ENCODE measurements around the gene C17orf100. TPM values are rescaled to one million over a fixed set of nuclear protein-coding genes. Genes with fewer than 3 reads are reported as not detected.

Gene C17orf100
- total RNA-seq, 1 experiment from 2014 or later: 0.70 TPM

GRCh38 chr17:6660805-6661463 is 9.4 kb downstream of the C17orf100 start:
- Histone ChIP-seq H3K4ac (ENCODE audit: low read depth, low read length) (no peak overlapping the region), H4K91ac (ENCODE audit: insufficient read length, low read depth, low read length) (no peak overlapping the region), H2BK15ac (ENCODE audit: low read depth, low read length) (no peak overlapping the region), H2BK20ac (ENCODE audit: low read depth, low read length, poor library complexity, severe bottlenecking) (no peak overlapping the region), H3K9me3 (ENCODE audit: control insufficient read depth, low read depth, low read length) (no peaks in the 10 kb centered on the region), H2AFZ (ENCODE audit: low read length) (no peak overlapping the region), H3K23ac (ENCODE audit: insufficient read length, low read depth, low read length) (no peak overlapping the region), H3K23me2 (ENCODE audit: insufficient read length, low read depth, low read length, poor library complexity, severe bottlenecking) (no peaks in the 10 kb centered on the region), H3K14ac (ENCODE audit: insufficient read depth, low read length) (no peak overlapping the region), H2BK5ac (ENCODE audit: insufficient read length, low read length) (no peak overlapping the region), H3K27ac (ENCODE audit: insufficient read length, low read depth, low read length) (no peak overlapping the region), H3K4me2 (ENCODE audit: insufficient read depth, insufficient read length, low read length) (no peak overlapping the region), H3K79me1 (ENCODE audit: insufficient read depth, low read depth, low read length, poor library complexity, severe bottlenecking) (no peaks in the 10 kb centered on the region), H3T11ph (ENCODE audit: low read length) (no peak overlapping the region), H3K4me1 (ENCODE audit: insufficient read depth, low read length) (no peaks in the 10 kb centered on the region), H3K9ac (ENCODE audit: extremely low read depth, insufficient read length, low read length) (no peak overlapping the region), H2BK120ac (ENCODE audit: low read depth, low read length, poor library complexity, severe bottlenecking) (no peak overlapping the region), H4K5ac (ENCODE audit: insufficient read length, low read depth, low read length) (no peak overlapping the region), H2BK12ac (ENCODE audit: insufficient read length, low read depth, low read length) (no peak overlapping the region), H4K8ac (replicated peaks; ENCODE audit: insufficient read length, low read depth, low read length) (no peak overlapping the region), H3K27me3 (ENCODE audit: insufficient read depth, low read length) (peaks cover 5% of the 10 kb centered on the region; the same call in 1 of the 2 replicates), H3K56ac (ENCODE audit: insufficient read length, low read depth, low read length) (no peak overlapping the region), H2AK5ac (ENCODE audit: insufficient read length, low read length) (no peak overlapping the region), H3K79me2 (ENCODE audit: insufficient read depth, low read length) (no peaks in the 10 kb centered on the region), H3K18ac (ENCODE audit: insufficient read length, low read depth, low read length) (no peak overlapping the region), H4K20me1 (ENCODE audit: control insufficient read depth, insufficient read depth, insufficient read length) (no peaks in the 10 kb centered on the region)
- Mint-ChIP-seq H3K36me3 (ENCODE audit: insufficient read depth in 1 of 3, low read depth in 3 of 3) (peaks cover 0 to 1% (median 0%) of the 10 kb centered on the region in 3 experiments; a peak in 1 of 7 replicates), H3K4me3 (no peak overlapping the region), H3K27ac (no peak overlapping the region; a peak in 1 of 7 replicates), H3K9me3 (no peaks in the 10 kb centered on the region; a peak in 2 of 5 replicates), H3K27me3 (ENCODE audit: low read depth) (peaks cover 78% of the 10 kb centered on the region), H3K4me1 (peaks cover 7 to 9% of the 10 kb centered on the region in 2 experiments)
- DNase-seq: peak; percentile 24
- TF ChIP-seq CTCF (conservative IDR thresholded peaks at IDR 0.05): no peak
- no CpG with 5 or more reads among the region's 11 CpGs for WGBS (ENCODE audit: extremely low coverage, insufficient read length, low lambda C conversion rate)

Data from H9 (cell line).